ENCODE results near the gene MIP.

GRCh38 chr12:56431288-56431687, 23.2 kb downstream of the MIP start:
- TF ChIP-seq ZFP3 (CRISPR knock-in tag; IDR thresholded peaks at IDR 0.05) (no peak), ZNF70 (CRISPR knock-in tag; IDR thresholded peaks at IDR 0.05) (no peak), ZFP30 (CRISPR knock-in tag; IDR thresholded peaks at IDR 0.05) (no peak)

Measured in SK-N-SH treated with all-trans-retinoic acid at 6 μM for 48 hours (cell line).